GM18499 (cell line): ENCODE measurements around the gene CST7.

Experiments used
- ATAC-seq: cut with Tn5 transposase; IDR thresholded peaks from one replicate; pipeline ENCODE4 v1.9.1; 2021; ENCODE audit warnings: moderate number of reproducible peaks; ENCODE audit not compliant: insufficient read depth, unreplicated experiment

CST7 gene

GRCh38 chr20:24950128-24950835 is 1.2 kb downstream of the CST7 start:
- no peak for ATAC-seq

GRCh38 chr20:24950836-24951525 is 1.9 kb downstream of the CST7 start:
- no peak for ATAC-seq

- no peak for ATAC-seq
Measured at GRCh38 chr20:24951536-24952083, 2.5 kb downstream of the CST7 start.

- ATAC-seq: no peak
Measured at GRCh38 chr20:24952376-24953208, 3.5 kb downstream of the CST7 start.

- ATAC-seq: no peak
Measured at GRCh38 chr20:24953209-24953575, 4.1 kb downstream of the CST7 start.

- no peak for ATAC-seq
Measured at GRCh38 chr20:24953621-24954133, 4.6 kb downstream of the CST7 start.

GRCh38 chr20:24954151-24954550 is 5.1 kb downstream of the CST7 start:
- ATAC-seq: no peak

- ATAC-seq: no peak
Measured at GRCh38 chr20:24954566-24954965, 5.5 kb downstream of the CST7 start.

GRCh38 chr20:24955045-24955444 is 6.0 kb downstream of the CST7 start:
- peak; percentile 79 for ATAC-seq

GRCh38 chr20:24956001-24956841 is 7.2 kb downstream of the CST7 start:
- ATAC-seq: no peak

- no peak for ATAC-seq
Measured at GRCh38 chr20:24957326-24958016, 8.4 kb downstream of the CST7 start.

GRCh38 chr20:24958506-24959385 is 9.7 kb downstream of the CST7 start:
- no peak for ATAC-seq

- ATAC-seq: no peak
Measured at GRCh38 chr20:24959591-24960301, 10.7 kb downstream of the CST7 start.

GRCh38 chr20:24960302-24960801 is 11.3 kb downstream of the CST7 start:
- ATAC-seq: no peak

GRCh38 chr20:24960861-24961260 is 11.8 kb downstream of the CST7 start:
- no peak for ATAC-seq

- no peak for ATAC-seq
Measured at GRCh38 chr20:24961384-24962181, 12.5 kb downstream of the CST7 start.

- no peak for ATAC-seq
Measured at GRCh38 chr20:24962182-24962492, 13.1 kb downstream of the CST7 start.
